Natural killer cell (primary cell): Measurements from ENCODE around the gene INPP5A. TPM values are rescaled to one million over a fixed set of nuclear protein-coding genes. Genes with fewer than 3 reads are reported as not detected.

Source experiments
- ATAC-seq, 3 donors: fragments of 150-1000 bp in 2 of 3; fragments of 200-7000 bp in 1 of 3; cut with Tn5 transposase; 1 replicate in 1 of 3; 2 replicates in 2 of 3; pipeline ENCODE4 v1.10.0; 2021; ENCODE audit warnings: mild to moderate bottlenecking in 2 of 3, moderate library complexity in 2 of 3
- DNase-seq, 2 donors: peaks; one replicate each; pipeline versions ENCODE4 v3.0.0 to v3.0.0-alpha.2; 2013 to 2021; ENCODE audit warnings: mixed read lengths in 1 of 2
- H3K27ac ChIP-seq: one replicate; pipeline ENCODE4 v1.5.1; 2013; ENCODE audit warnings: mild to moderate bottlenecking, low read length
- H3K27me3 ChIP-seq: one replicate; pipeline ENCODE4 v1.6.1; 2013; ENCODE audit warnings: low read length; ENCODE audit not compliant: control insufficient read depth, insufficient read depth
- H3K36me3 ChIP-seq: one replicate; pipeline ENCODE4 v1.6.1; 2013; ENCODE audit warnings: low read length; ENCODE audit not compliant: control insufficient read depth, insufficient read depth
- H3K4me1 ChIP-seq: one replicate; pipeline ENCODE4 v1.6.1; 2013; ENCODE audit warnings: low read length; ENCODE audit not compliant: control insufficient read depth, insufficient read depth
- H3K4me3 ChIP-seq: one replicate; pipeline ENCODE4 v1.5.1; 2013; ENCODE audit warnings: low read length
- H3K9me3 ChIP-seq: one replicate; pipeline ENCODE4 v1.6.1; 2013; ENCODE audit warnings: low read length; ENCODE audit not compliant: control insufficient read depth, insufficient read depth
- H3K27ac Mint-ChIP-seq, 2 donors: one replicate each; pipeline ENCODE4 v1.8.0; 2022; ENCODE audit warnings: mild to moderate bottlenecking in 2 of 2, mixed read lengths in 2 of 2, moderate library complexity in 1 of 2
- H3K27me3 Mint-ChIP-seq, 2 donors: one replicate each; pipeline ENCODE4 v1.8.0; 2022; ENCODE audit warnings: low read depth in 2 of 2, mixed read lengths in 2 of 2
- H3K36me3 Mint-ChIP-seq: one replicate; pipeline ENCODE4 v1.8.0; 2022; ENCODE audit warnings: mixed read lengths
- H3K4me1 Mint-ChIP-seq, 2 donors: one replicate each; pipeline ENCODE4 v1.8.0; 2022; ENCODE audit warnings: mixed read lengths in 2 of 2
- H3K4me3 Mint-ChIP-seq: one replicate; pipeline ENCODE4 v1.8.0; 2022; ENCODE audit warnings: mild to moderate bottlenecking, moderate library complexity, mixed read lengths
- H3K9me3 Mint-ChIP-seq, 2 donors: one replicate each; pipeline ENCODE4 v1.8.0; 2022; ENCODE audit warnings: mixed read lengths in 2 of 2
- WGBS: methylation state at CpG from one replicate; pipeline ENCODE4 v1.1.7; 2013; ENCODE audit warnings: missing lambda C conversion rate; ENCODE audit not compliant: insufficient coverage; 5-methylcytosine and 5-hydroxymethylcytosine counted together
- intact Hi-C: fragments of 100-400 bp; cut with micrococcal nuclease; formaldehyde crosslinking; loops from one replicate; pipeline ENCODE4 v1.14.2; 2022
- total RNA-seq, 4 donors: library from RNA; stranded (reverse); fragments of 120-200 nt in 1 of 4; gene quantifications; one replicate each; pipeline versions ENCODE4 v1.2.3 to v1.2.4, GENCODE V29; 2013 to 2022
- TF ChIP-seq, protein P1 (sequence below): fragments of 200-600 bp; IDR thresholded peaks from one replicate; pipeline ENCODE4 v1.8.0; 2022; ENCODE audit warnings: antibody characterized with exemption

The INPP5A gene
- total RNA-seq, 3 donors from 2014 or later (not counting 1 experiment from before 2014, with no cell fraction given), result 12.6 to 38.6 (median 18.6) TPM

GRCh38 chr10:132664407-132664806 lies 126.8 kb downstream of the INPP5A start:
- TF ChIP-seq, protein P1, sequence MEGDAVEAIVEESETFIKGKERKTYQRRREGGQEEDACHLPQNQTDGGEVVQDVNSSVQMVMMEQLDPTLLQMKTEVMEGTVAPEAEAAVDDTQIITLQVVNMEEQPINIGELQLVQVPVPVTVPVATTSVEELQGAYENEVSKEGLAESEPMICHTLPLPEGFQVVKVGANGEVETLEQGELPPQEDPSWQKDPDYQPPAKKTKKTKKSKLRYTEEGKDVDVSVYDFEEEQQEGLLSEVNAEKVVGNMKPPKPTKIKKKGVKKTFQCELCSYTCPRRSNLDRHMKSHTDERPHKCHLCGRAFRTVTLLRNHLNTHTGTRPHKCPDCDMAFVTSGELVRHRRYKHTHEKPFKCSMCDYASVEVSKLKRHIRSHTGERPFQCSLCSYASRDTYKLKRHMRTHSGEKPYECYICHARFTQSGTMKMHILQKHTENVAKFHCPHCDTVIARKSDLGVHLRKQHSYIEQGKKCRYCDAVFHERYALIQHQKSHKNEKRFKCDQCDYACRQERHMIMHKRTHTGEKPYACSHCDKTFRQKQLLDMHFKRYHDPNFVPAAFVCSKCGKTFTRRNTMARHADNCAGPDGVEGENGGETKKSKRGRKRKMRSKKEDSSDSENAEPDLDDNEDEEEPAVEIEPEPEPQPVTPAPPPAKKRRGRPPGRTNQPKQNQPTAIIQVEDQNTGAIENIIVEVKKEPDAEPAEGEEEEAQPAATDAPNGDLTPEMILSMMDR, result no peak
- no peak overlapping the region for H3K4me3 Mint-ChIP-seq
- H3K9me3 Mint-ChIP-seq, result no peaks in the 10 kb centered on the region
- intact Hi-C loops, result no loop called here
- no peaks in the 10 kb centered on the region for H3K4me1 ChIP-seq
- H3K27me3 ChIP-seq, result no peaks in the 10 kb centered on the region
- no peak overlapping the region for H3K4me3 ChIP-seq
- DNase-seq (no peak), ATAC-seq (no peak)
- no peak overlapping the region for H3K27ac Mint-ChIP-seq
- peaks cover 4 to 7% of the 10 kb centered on the region in 2 donors for H3K4me1 Mint-ChIP-seq
- H3K27ac ChIP-seq, result no peak overlapping the region
- no peaks in the 10 kb centered on the region for H3K27me3 Mint-ChIP-seq
- H3K9me3 ChIP-seq, result no peaks in the 10 kb centered on the region
- H3K36me3 Mint-ChIP-seq, result no peaks in the 10 kb centered on the region
- 84% methylated on average over 6 of the region's 6 CpGs for WGBS
- no peaks in the 10 kb centered on the region for H3K36me3 ChIP-seq

DNA sequence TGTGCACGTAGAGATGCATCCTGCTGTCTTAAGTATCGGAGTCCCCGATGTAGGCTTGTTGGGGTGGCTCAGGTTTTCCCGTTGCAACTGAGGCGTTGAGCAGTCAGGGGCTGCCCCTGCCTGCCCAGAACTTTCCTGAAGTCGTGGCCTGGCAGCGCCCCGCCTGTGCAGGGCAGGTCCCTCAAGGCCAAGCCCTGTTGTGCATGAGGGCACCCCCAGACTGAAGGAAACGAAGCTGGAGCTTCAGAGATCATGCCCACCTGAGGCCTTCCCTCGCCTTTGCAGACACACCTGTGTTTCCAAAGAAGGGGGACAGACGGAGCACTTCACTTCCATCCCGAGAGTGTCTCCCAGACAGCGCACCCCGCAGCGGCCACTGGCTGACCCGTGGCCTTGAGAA lies 127.3 kb downstream of the INPP5A start:
- no peaks in the 10 kb centered on the region for H3K9me3 Mint-ChIP-seq
- no peak overlapping the region for H3K27ac Mint-ChIP-seq
- intact Hi-C loops, result no loop called here
- TF ChIP-seq, protein P1, result no peak
- H3K27ac ChIP-seq, result no peak overlapping the region
- H3K4me1 Mint-ChIP-seq, result peaks cover 4 to 7% of the 10 kb centered on the region in 2 donors
- H3K27me3 ChIP-seq, result no peaks in the 10 kb centered on the region
- no peaks in the 10 kb centered on the region for H3K36me3 Mint-ChIP-seq
- DNase-seq (no peak), ATAC-seq (no peak)
- no peaks in the 10 kb centered on the region for H3K9me3 ChIP-seq
- no peaks in the 10 kb centered on the region for H3K27me3 Mint-ChIP-seq
- no peak overlapping the region for H3K4me3 ChIP-seq
- H3K4me3 Mint-ChIP-seq, result no peak overlapping the region
- H3K4me1 ChIP-seq, result no peaks in the 10 kb centered on the region
- 96% methylated on average over 16 of the region's 16 CpGs for WGBS
- H3K36me3 ChIP-seq, result no peaks in the 10 kb centered on the region

DNA sequence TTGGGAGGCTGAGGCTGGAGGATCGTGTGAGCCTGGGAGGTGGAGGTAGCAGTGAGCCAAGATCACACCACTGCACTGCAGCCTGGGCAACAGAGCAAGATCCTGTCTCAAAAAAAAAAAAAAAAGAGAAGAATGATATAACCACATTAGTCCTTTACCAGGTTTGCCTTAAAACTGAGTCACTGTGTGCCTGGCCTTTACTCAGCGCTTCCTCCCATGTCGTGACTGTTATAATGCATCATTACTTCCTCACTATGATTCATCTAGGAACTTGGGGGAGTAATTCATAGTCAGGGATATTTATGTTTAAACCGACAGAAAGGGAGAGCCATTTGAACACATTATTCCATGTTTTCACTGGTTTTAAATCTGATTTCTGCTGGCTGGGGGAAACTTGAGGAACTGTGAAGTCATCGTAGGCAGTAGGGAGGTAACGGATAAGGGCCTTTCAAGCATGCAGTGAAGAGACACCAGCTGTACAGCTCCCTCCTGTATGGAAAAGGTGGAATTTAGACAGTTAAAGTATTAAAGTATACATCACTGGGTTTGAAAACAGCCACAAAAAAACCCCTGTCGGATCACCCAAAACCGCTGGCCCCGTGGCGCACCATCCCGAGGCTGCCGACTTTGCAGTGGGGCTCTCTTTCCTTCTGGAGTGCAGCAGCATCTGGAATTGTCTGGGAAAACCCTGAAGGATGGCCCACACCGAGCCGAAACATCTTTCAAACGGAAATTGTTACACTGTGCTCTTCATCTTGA lies 128.5 kb downstream of the INPP5A start:
- H3K36me3 Mint-ChIP-seq, result no peaks in the 10 kb centered on the region
- intact Hi-C loops, result no loop called here
- H3K36me3 ChIP-seq, result no peaks in the 10 kb centered on the region
- no peaks in the 10 kb centered on the region for H3K4me1 ChIP-seq
- H3K4me1 Mint-ChIP-seq, result peaks cover 7 to 9% of the 10 kb centered on the region in 2 donors
- no peaks in the 10 kb centered on the region for H3K9me3 Mint-ChIP-seq
- TF ChIP-seq, protein P1, result no peak
- ATAC-seq, result no peak
- H3K27me3 Mint-ChIP-seq, result no peaks in the 10 kb centered on the region
- H3K27me3 ChIP-seq, result no peaks in the 10 kb centered on the region
- no peak overlapping the region for H3K4me3 ChIP-seq
- H3K9me3 ChIP-seq, result no peaks in the 10 kb centered on the region
- no peak overlapping the region for H3K27ac Mint-ChIP-seq
- DNase-seq, result no peak
- H3K4me3 Mint-ChIP-seq, result no peak overlapping the region
- no peak overlapping the region for H3K27ac ChIP-seq
- WGBS, result 93% methylated on average over 13 of the region's 15 CpGs
